K562 (cell line): ENCODE data around the gene ZNF747. TPM values are rescaled to one million over a fixed set of nuclear protein-coding genes. Genes with fewer than 3 reads are reported as not detected.

Experiments
- ARHGAP35 ChIP-seq: fragments of 450-650 bp; IDR thresholded peaks from 2 replicates; pipeline ENCODE4 v1.6.1; 2018; ENCODE audit not compliant: partially characterized antibody
- CXXC5 ChIP-seq: fragments of 250-450 bp; sonication (Bioruptor Pico); IDR thresholded peaks from 2 replicates; pipeline ENCODE4 v1.8.0; 2022; ENCODE audit warnings: inconsistent platforms, mild to moderate bottlenecking, moderate library complexity
- HOXB6 ChIP-seq: fragments of 250-450 bp; sonication (Bioruptor Pico); IDR thresholded peaks from 2 replicates; pipeline ENCODE4 v1.5.1; 2022; ENCODE audit warnings: mild to moderate bottlenecking, borderline replicate concordance
- KDM4B ChIP-seq, 2 experiments: fragments of 450-650 bp in 1 of 2; sonication (generic) in 1 of 2; IDR thresholded peaks; 2 replicates each; pipeline ENCODE4 v1.6.1; 2016 to 2017; ENCODE audit warnings: borderline replicate concordance in 2 of 2, antibody characterized with exemption in 1 of 2, low read depth in 1 of 2, mild to moderate bottlenecking in 1 of 2
- PHB ChIP-seq: fragments of 250-450 bp; sonication (Bioruptor Pico); IDR thresholded peaks from 2 replicates; pipeline ENCODE4 v1.5.0; 2021
- RREB1 ChIP-seq: fragments of 250-450 bp; sonication (Bioruptor Pico); IDR thresholded peaks from 2 replicates; pipeline ENCODE4 v1.4.0; 2020
- SREBF1 ChIP-seq: fragments of 150-350 bp; IDR thresholded peaks from 2 replicates; pipeline ENCODE4 v1.6.1; 2014; ENCODE audit warnings: antibody characterized with exemption, low read depth, low read length, borderline replicate concordance
- THAP12 ChIP-seq: fragments of 250-450 bp; sonication (Bioruptor Pico); IDR thresholded peaks from 2 replicates; pipeline ENCODE4 v1.9.0; 2021; ENCODE audit warnings: mild to moderate bottlenecking, inconsistent platforms
- U2AF2 ChIP-seq: fragments of 200-400 bp; formaldehyde crosslinking; optimal IDR thresholded peaks from 2 replicates; pipeline ENCODE3; 2017; ENCODE audit warnings: low read depth, mild to moderate bottlenecking, low read length
- USF1 ChIP-seq: sonication (generic); formaldehyde crosslinking; IDR thresholded peaks from 2 replicates; pipeline ENCODE4 v1.9.0; 2022; ENCODE audit warnings: mild to moderate bottlenecking, missing genetic modification reagents
- YY1 ChIP-seq, 3 experiments: IDR thresholded peaks; 2 replicates each; pipeline ENCODE4 v1.6.1; 2011; ENCODE audit warnings: low read length in 2 of 3, mild to moderate bottlenecking in 2 of 3, moderate library complexity in 2 of 3, borderline replicate concordance in 1 of 3, control low read depth in 1 of 3, low read depth in 1 of 3; ENCODE audit not compliant: insufficient read depth in 3 of 3, insufficient replicate concordance in 2 of 3, control insufficient read depth in 1 of 3, insufficient read length in 1 of 3; ENCODE audit errors: extremely low read depth in 1 of 3
- polyA plus RNA-seq, 8 experiments: library from polyadenylated mRNA; depleted of rRNA in 4 of 8; stranded (reverse) in 5 of 8; unstranded in 3 of 8; fragments of >200 nt; fragmentation: Nextera tagmentation in 2 of 8; fragmentation: Illumina TruSeq in 1 of 8; extraction: Ambion mirVana in 2 of 8; extraction: Trizol in 1 of 8; gene quantifications; 2 replicates each; pipeline versions ENCODE4 v1.2.1 to v1.2.3, GENCODE V29; 2011 to 2014; ENCODE audit warnings: inconsistent platforms in 1 of 8, missing spikeins in 1 of 8
- total RNA-seq, 7 experiments: library from RNA; depleted of rRNA in 6 of 7; stranded (reverse); fragments of >200 nt in 6 of 7; fragmentation: Illumina TruSeq in 2 of 7; extraction: Trizol in 2 of 7; gene quantifications; 2 replicates each; pipeline versions ENCODE4 v1.2.1 to v1.2.3, GENCODE V29; 2011 to 2021; ENCODE audit warnings: low replicate concordance in 1 of 7
- TF ChIP-seq, protein P1 (sequence below): sonication (generic); formaldehyde crosslinking; IDR thresholded peaks from 2 replicates; pipeline ENCODE4 v1.8.1; 2023; ENCODE audit warnings: mild to moderate bottlenecking, missing genetic modification reagents
- TF ChIP-seq, protein P2 (sequence below): sonication (generic); formaldehyde crosslinking; IDR thresholded peaks from 2 replicates; pipeline ENCODE4 v1.5.0; 2020; ENCODE audit warnings: missing genetic modification reagents

The ZNF747 gene
- total and polyA plus RNA-seq, 9 of the 15 experiments (the other 6 are each of a cell fraction or from before 2014, with no cell fraction given), result 0.14 to 3.3 (median 1.5) TPM

DNA sequence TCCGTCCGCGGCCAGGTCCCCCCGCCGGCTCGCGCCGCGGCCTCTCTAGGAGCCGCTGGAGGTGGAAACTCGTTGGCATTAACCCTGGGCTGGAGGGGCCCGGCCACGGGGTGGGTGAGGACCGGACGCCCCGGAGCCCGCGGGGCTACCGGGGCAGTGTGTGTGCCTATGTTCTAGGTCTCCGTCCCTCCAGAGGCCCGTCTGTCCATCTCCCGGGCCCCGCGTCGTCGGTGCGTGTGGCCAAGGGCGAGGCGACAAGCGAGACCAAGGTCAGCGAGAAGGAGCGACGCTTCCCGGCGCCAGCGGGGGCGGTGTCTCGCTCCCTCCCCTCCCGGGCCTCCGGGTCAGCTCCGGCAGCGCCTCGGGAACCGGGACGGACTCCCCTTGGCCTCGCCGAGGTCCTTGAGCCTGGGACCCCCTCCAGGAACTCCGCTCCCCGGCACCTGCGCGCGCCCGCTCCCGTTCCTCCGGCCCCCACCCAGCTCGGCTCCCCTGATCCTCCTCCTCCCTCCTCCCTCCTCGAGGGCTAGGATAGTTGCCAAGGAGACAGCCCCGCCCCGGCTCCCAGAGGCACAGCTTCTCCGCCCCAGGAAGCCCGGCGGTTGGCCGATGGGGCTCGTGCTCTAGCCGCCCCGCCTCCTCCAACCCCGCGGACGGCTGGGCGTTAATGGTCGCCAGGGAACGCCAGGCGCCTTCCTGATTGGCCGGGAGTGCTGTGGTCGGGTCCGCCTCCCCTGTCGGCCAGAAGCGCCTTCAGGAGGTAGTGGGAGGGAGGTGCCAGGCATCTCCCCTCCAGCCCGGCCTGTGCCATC is 7.6 kb downstream of the ZNF747 start (continued):
- peak in 1 of 2 experiments; percentile 38; a peak in 1 of 4 replicates for TF ChIP-seq KDM4B (IDR thresholded peaks at IDR 0.05; ENCODE audit: borderline replicate concordance in 2 of 2, low read depth in 1 of 2)
- TF ChIP-seq HOXB6 (CRISPR knock-in tag), result no peak
- TF ChIP-seq, protein P1, sequence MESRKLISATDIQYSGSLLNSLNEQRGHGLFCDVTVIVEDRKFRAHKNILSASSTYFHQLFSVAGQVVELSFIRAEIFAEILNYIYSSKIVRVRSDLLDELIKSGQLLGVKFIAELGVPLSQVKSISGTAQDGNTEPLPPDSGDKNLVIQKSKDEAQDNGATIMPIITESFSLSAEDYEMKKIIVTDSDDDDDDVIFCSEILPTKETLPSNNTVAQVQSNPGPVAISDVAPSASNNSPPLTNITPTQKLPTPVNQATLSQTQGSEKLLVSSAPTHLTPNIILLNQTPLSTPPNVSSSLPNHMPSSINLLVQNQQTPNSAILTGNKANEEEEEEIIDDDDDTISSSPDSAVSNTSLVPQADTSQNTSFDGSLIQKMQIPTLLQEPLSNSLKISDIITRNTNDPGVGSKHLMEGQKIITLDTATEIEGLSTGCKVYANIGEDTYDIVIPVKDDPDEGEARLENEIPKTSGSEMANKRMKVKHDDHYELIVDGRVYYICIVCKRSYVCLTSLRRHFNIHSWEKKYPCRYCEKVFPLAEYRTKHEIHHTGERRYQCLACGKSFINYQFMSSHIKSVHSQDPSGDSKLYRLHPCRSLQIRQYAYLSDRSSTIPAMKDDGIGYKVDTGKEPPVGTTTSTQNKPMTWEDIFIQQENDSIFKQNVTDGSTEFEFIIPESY, result peak; percentile 36; the same call in 1 of the 2 replicates
- TF ChIP-seq USF1 (CRISPR knock-in tag), result peak; percentile 80
- TF ChIP-seq RREB1, result peak; percentile 84; the same call in 1 of the 2 replicates
- no peak for TF ChIP-seq ARHGAP35
- TF ChIP-seq PHB (CRISPR knock-in tag), result peak; percentile 56; the same call in 1 of the 2 replicates
- no peak for TF ChIP-seq SREBF1
- TF ChIP-seq, protein P2, sequence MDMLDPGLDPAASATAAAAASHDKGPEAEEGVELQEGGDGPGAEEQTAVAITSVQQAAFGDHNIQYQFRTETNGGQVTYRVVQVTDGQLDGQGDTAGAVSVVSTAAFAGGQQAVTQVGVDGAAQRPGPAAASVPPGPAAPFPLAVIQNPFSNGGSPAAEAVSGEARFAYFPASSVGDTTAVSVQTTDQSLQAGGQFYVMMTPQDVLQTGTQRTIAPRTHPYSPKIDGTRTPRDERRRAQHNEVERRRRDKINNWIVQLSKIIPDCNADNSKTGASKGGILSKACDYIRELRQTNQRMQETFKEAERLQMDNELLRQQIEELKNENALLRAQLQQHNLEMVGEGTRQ (CRISPR knock-in tag), result peak; percentile 35; the same call in 1 of the 2 replicates
- TF ChIP-seq THAP12 (CRISPR knock-in tag), result peak; percentile 99
- TF ChIP-seq YY1 (IDR thresholded peaks at IDR 0.05; ENCODE audit: borderline replicate concordance in 1 of 3, control insufficient read depth in 1 of 3, extremely low read depth in 1 of 3, insufficient read depth in 3 of 3, insufficient read length in 1 of 3, insufficient replicate concordance in 2 of 3, low read depth in 1 of 3, low read length in 2 of 3), result peak in 2 of 3 experiments; percentile 37 to 75
- TF ChIP-seq U2AF2, result no peak
- peak; percentile 71 for TF ChIP-seq CXXC5 (CRISPR knock-in tag)
